ENCODE measurements around the gene EXO1.

- TF ChIP-seq, protein P1, sequence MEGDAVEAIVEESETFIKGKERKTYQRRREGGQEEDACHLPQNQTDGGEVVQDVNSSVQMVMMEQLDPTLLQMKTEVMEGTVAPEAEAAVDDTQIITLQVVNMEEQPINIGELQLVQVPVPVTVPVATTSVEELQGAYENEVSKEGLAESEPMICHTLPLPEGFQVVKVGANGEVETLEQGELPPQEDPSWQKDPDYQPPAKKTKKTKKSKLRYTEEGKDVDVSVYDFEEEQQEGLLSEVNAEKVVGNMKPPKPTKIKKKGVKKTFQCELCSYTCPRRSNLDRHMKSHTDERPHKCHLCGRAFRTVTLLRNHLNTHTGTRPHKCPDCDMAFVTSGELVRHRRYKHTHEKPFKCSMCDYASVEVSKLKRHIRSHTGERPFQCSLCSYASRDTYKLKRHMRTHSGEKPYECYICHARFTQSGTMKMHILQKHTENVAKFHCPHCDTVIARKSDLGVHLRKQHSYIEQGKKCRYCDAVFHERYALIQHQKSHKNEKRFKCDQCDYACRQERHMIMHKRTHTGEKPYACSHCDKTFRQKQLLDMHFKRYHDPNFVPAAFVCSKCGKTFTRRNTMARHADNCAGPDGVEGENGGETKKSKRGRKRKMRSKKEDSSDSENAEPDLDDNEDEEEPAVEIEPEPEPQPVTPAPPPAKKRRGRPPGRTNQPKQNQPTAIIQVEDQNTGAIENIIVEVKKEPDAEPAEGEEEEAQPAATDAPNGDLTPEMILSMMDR (IDR thresholded peaks at IDR 0.05): peak in 4 of 5 experiments; percentile 8 to 21 (median 14)
- TF ChIP-seq EP300 (IDR thresholded peaks at IDR 0.05; ENCODE audit: low read depth): no peak
Measured at GRCh38 chr1:241847796-241848685, at the start of gene EXO1.
